Neural progenitor cell (in vitro differentiated cells): Measurements from ENCODE around the gene AIMP1. TPM values are rescaled to one million over a fixed set of nuclear protein-coding genes. Genes with fewer than 3 reads are reported as not detected.
"Not testable (repeated sequence)": the region's sequence is repeated elsewhere in the genome, so short reads cannot be mapped to it uniquely, and the experiment has no call there.

Source experiments
- DNase-seq: peaks from one replicate; pipeline ENCODE4 v3.0.0-alpha.2; 2016; ENCODE audit warnings: low spot score
- H2AFZ ChIP-seq: fragments of 200-600 bp; sonication (generic); replicated peaks from 2 replicates; pipeline ENCODE4 v1.6.1; 2016; ENCODE audit warnings: antibody characterized with exemption
- H3F3A ChIP-seq: fragments of 200-600 bp; sonication (generic); 2 replicates; pipeline ENCODE4 v1.6.1; 2016; ENCODE audit warnings: antibody characterized with exemption, low read depth
- H3K27ac ChIP-seq: fragments of 200-600 bp; sonication (generic); 2 replicates; pipeline ENCODE4 v1.5.1; 2016; ENCODE audit warnings: mild to moderate bottlenecking
- H3K27me3 ChIP-seq: fragments of 200-600 bp; sonication (generic); 2 replicates; pipeline ENCODE4 v1.6.1; 2016; ENCODE audit warnings: mild to moderate bottlenecking, moderate library complexity
- H3K36me3 ChIP-seq: fragments of 200-600 bp; sonication (generic); 2 replicates; pipeline ENCODE4 v1.5.1; 2016
- H3K4me1 ChIP-seq: fragments of 200-600 bp; sonication (generic); 2 replicates; pipeline ENCODE4 v1.6.1; 2016; ENCODE audit warnings: mixed run types
- H3K4me2 ChIP-seq: fragments of 200-600 bp; sonication (generic); 2 replicates; pipeline ENCODE4 v1.6.1; 2016
- H3K4me3 ChIP-seq: fragments of 200-600 bp; sonication (generic); 2 replicates; pipeline ENCODE4 v1.5.1; 2016
- H3K79me2 ChIP-seq: fragments of 200-600 bp; sonication (generic); 2 replicates; pipeline ENCODE4 v1.6.1; 2016; ENCODE audit warnings: low read depth
- H3K9ac ChIP-seq: fragments of 200-600 bp; sonication (generic); 2 replicates; pipeline ENCODE4 v1.6.1; 2016
- H3K9me3 ChIP-seq: fragments of 200-600 bp; sonication (generic); 2 replicates; pipeline ENCODE4 v1.5.1; 2016; ENCODE audit warnings: low read depth
- H4K20me1 ChIP-seq: fragments of 200-600 bp; sonication (generic); 2 replicates; pipeline ENCODE4 v1.6.1; 2016; ENCODE audit warnings: low read depth
- H3K27ac Mint-ChIP-seq: 3 replicates; pipeline ENCODE4 v1.8.0; 2021; ENCODE audit warnings: mixed read lengths
- H3K27me3 Mint-ChIP-seq: 2 replicates; pipeline ENCODE4 v1.8.0; 2022; ENCODE audit warnings: low read depth, mild to moderate bottlenecking, inconsistent platforms, moderate library complexity, mixed read lengths; ENCODE audit not compliant: insufficient read depth
- H3K36me3 Mint-ChIP-seq: 3 replicates; pipeline ENCODE4 v1.8.0; 2021; ENCODE audit warnings: mixed read lengths
- H3K4me1 Mint-ChIP-seq: 3 replicates; pipeline ENCODE4 v1.8.0; 2021; ENCODE audit warnings: mixed read lengths
- H3K4me3 Mint-ChIP-seq: 3 replicates; pipeline ENCODE4 v1.8.0; 2021; ENCODE audit warnings: mild to moderate bottlenecking, moderate library complexity, mixed read lengths
- H3K9me3 Mint-ChIP-seq: 3 replicates; pipeline ENCODE4 v1.8.0; 2020; ENCODE audit warnings: mixed read lengths
- EZH2 ChIP-seq: fragments of 200-600 bp; sonication (generic); IDR thresholded peaks from 2 replicates; pipeline ENCODE4 v1.6.1; 2017; ENCODE audit warnings: antibody characterized with exemption, mild to moderate bottlenecking, moderate library complexity
- EZH2phosphoT487 ChIP-seq: fragments of 200-600 bp; sonication (generic); IDR thresholded peaks from 2 replicates; pipeline ENCODE4 v1.6.1; 2017; ENCODE audit warnings: antibody characterized with exemption
- total RNA-seq: library from RNA; depleted of rRNA; stranded (reverse); fragments of >200 nt; gene quantifications from 2 replicates; pipeline ENCODE4 v1.2.3, GENCODE V29; 2015; ENCODE audit warnings: low replicate concordance
- TF ChIP-seq, protein P1 (sequence below): fragments of 200-600 bp; sonication (generic); IDR thresholded peaks from 2 replicates; pipeline ENCODE4 v1.5.1; 2017; ENCODE audit warnings: antibody characterized with exemption, mild to moderate bottlenecking

Gene AIMP1
- total RNA-seq, 1 donor from 2014 or later, result 64.2 TPM

DNA sequence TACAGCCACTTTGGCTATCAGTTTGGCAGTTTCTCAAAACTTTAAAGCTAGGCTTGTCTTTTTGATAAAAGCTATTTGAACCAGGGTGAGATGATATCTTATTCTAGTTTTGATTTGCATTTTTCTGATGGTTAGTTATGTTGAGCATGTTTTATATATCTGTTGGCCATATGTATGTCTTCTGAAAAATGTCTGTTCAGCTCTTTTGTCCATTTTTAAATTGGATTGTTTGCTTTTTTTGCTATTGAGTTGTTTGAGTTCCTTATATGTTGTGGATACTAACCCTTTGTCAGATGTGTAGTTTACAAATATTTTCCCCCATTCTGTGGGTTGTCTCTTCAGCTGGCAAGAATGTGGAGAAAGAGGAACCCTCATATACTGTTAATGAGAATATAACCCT, 63.8 kb downstream of the AIMP1 start:
- DNase-seq, result no peak
- Histone ChIP-seq H4K20me1 (no peaks in the 10 kb centered on the region), H3K79me2 (no peaks in the 10 kb centered on the region), H3K36me3 (no peaks in the 10 kb centered on the region), H3K27ac (no peak overlapping the region), H3K4me3 (no peak overlapping the region), H3K4me1 (no peaks in the 10 kb centered on the region), H3F3A (no peaks in the 10 kb centered on the region), H3K9me3 (no peaks in the 10 kb centered on the region), H3K27me3 (no peaks in the 10 kb centered on the region), H3K4me2 (no peak overlapping the region), H3K9ac (no peak overlapping the region), H2AFZ (no peak overlapping the region)
- Mint-ChIP-seq H3K9me3 (no peaks in the 10 kb centered on the region), H3K27me3 (peaks cover 2% of the 10 kb centered on the region), H3K27ac (no peak overlapping the region), H3K4me1 (no peaks in the 10 kb centered on the region), H3K4me3 (no peak overlapping the region), H3K36me3 (no peaks in the 10 kb centered on the region)
- TF ChIP-seq EZH2phosphoT487 (no peak), EZH2 (no peak)
- TF ChIP-seq, protein P1, sequence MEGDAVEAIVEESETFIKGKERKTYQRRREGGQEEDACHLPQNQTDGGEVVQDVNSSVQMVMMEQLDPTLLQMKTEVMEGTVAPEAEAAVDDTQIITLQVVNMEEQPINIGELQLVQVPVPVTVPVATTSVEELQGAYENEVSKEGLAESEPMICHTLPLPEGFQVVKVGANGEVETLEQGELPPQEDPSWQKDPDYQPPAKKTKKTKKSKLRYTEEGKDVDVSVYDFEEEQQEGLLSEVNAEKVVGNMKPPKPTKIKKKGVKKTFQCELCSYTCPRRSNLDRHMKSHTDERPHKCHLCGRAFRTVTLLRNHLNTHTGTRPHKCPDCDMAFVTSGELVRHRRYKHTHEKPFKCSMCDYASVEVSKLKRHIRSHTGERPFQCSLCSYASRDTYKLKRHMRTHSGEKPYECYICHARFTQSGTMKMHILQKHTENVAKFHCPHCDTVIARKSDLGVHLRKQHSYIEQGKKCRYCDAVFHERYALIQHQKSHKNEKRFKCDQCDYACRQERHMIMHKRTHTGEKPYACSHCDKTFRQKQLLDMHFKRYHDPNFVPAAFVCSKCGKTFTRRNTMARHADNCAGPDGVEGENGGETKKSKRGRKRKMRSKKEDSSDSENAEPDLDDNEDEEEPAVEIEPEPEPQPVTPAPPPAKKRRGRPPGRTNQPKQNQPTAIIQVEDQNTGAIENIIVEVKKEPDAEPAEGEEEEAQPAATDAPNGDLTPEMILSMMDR, result no peak

DNA sequence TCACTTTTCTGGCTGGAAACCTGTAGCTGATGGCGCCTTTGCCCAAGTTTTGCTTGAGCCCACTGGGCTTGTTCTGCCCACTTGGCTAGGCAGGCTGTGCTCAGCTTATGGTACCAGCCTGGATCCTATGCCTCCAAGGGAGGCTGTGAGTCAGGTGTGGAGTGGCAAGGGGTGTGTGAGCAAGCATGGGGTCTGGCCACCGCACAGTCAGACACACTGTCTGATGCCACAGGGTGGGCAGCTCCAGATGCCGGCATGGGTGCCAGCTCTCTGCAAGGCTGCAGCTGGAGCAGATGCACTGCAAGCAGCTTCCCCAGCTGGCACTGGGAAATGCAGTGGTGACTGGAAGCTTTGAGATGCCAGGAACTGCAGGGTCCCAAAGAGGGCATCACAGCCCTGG, 68.5 kb downstream of the AIMP1 start:
- Histone ChIP-seq H3K4me3 (no peak overlapping the region), H2AFZ (no peak overlapping the region), H3F3A (no peaks in the 10 kb centered on the region), H3K79me2 (no peaks in the 10 kb centered on the region), H3K27me3 (no peaks in the 10 kb centered on the region), H3K36me3 (no peaks in the 10 kb centered on the region), H3K9ac (no peak overlapping the region), H3K9me3 (no peaks in the 10 kb centered on the region), H3K27ac (no peak overlapping the region), H4K20me1 (no peaks in the 10 kb centered on the region), H3K4me2 (no peak overlapping the region), H3K4me1 (no peaks in the 10 kb centered on the region)
- Mint-ChIP-seq H3K4me1 (no peaks in the 10 kb centered on the region), H3K36me3 (no peaks in the 10 kb centered on the region), H3K9me3 (no peaks in the 10 kb centered on the region), H3K27ac (no peak overlapping the region), H3K4me3 (no peak overlapping the region), H3K27me3 (peaks cover 2% of the 10 kb centered on the region)
- TF ChIP-seq, protein P1, result no peak
- TF ChIP-seq EZH2phosphoT487 (no peak), EZH2 (no peak)
- DNase-seq, result no peak

DNA sequence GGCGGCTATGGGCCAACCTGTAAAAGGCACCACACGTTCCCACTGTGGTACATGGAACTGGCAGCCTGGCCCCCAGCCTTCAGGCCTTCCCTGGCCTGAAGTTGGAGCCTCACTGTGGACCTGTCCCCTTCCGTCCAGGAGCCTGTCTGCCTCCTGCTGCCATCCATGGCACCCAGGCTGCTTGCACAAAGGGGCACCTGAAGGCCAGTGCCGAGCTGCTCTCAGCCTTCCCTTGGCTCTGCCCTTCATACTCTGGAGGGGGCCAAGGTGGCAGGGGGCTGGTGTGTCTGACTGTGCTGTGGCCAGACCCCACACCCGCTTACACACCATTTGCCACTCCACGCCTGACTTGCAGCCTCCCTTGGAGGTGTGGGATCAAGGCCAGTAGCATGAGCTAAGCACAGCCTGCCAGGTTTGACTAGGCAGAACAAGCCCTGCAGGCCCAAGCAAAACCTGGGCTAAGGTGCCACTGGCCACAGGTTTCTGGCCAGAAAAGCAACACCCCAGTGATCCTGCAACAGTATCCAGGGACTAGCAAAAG, 69.6 kb downstream of the AIMP1 start:
- no peaks in the 10 kb centered on the region for H3K36me3 ChIP-seq
- H3K79me2 ChIP-seq, result no peaks in the 10 kb centered on the region
- H3K4me3 ChIP-seq, result no peak overlapping the region
- H3K4me3 Mint-ChIP-seq, result no peak overlapping the region
- H2AFZ ChIP-seq, result no peak overlapping the region
- H3K27ac ChIP-seq, result no peak overlapping the region
- H3K27me3 Mint-ChIP-seq, result peaks cover 2% of the 10 kb centered on the region
- no peaks in the 10 kb centered on the region for H3K4me1 Mint-ChIP-seq
- H3K4me1 ChIP-seq, result no peaks in the 10 kb centered on the region
- TF ChIP-seq EZH2, result no peak
- no peak for DNase-seq
- no peaks in the 10 kb centered on the region for H3K36me3 Mint-ChIP-seq
- no peaks in the 10 kb centered on the region for H4K20me1 ChIP-seq
- no peaks in the 10 kb centered on the region for H3K9me3 ChIP-seq
- no peak overlapping the region for H3K4me2 ChIP-seq
- no peaks in the 10 kb centered on the region for H3K9me3 Mint-ChIP-seq
- no peaks in the 10 kb centered on the region for H3K27me3 ChIP-seq
- H3K9ac ChIP-seq, result no peak overlapping the region
- no peaks in the 10 kb centered on the region for H3F3A ChIP-seq
- no peak overlapping the region for H3K27ac Mint-ChIP-seq

DNA sequence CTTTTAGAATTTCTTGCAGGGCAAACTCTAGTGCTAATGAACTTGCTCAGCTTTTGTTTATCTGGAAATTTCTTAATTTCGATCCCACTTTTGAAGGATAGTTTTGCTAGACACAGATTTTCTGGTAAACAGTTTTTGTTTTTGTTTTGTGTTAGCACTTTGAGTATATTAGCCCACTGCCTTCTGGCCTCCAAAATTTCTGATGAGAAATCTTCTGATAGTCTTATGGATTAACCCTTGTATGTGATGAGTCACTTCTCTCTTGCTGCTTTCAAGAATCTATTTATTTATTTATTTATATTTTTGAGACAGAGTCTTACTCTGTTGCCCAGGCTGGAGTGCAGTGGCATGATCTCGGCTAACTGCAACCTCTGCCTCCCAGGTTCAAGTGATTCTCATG, 79.2 kb downstream of the AIMP1 start:
- Histone ChIP-seq H3K4me3 (no peak overlapping the region), H3K9ac (no peak overlapping the region), H3K4me2 (no peak overlapping the region), H4K20me1 (no peaks in the 10 kb centered on the region), H3K4me1 (no peaks in the 10 kb centered on the region), H3K9me3 (no peaks in the 10 kb centered on the region), H3F3A (no peaks in the 10 kb centered on the region), H3K27me3 (no peaks in the 10 kb centered on the region), H3K27ac (no peak overlapping the region), H3K36me3 (no peaks in the 10 kb centered on the region), H3K79me2 (no peaks in the 10 kb centered on the region), H2AFZ (no peak overlapping the region)
- Mint-ChIP-seq H3K27me3 (peaks cover 2% of the 10 kb centered on the region), H3K4me3 (no peak overlapping the region), H3K4me1 (no peaks in the 10 kb centered on the region), H3K9me3 (peaks cover 21% of the 10 kb centered on the region), H3K27ac (no peak overlapping the region), H3K36me3 (no peaks in the 10 kb centered on the region)
- no peak for DNase-seq
- TF ChIP-seq EZH2 (no peak), EZH2phosphoT487 (no peak)
- TF ChIP-seq, protein P1, result no peak

DNA sequence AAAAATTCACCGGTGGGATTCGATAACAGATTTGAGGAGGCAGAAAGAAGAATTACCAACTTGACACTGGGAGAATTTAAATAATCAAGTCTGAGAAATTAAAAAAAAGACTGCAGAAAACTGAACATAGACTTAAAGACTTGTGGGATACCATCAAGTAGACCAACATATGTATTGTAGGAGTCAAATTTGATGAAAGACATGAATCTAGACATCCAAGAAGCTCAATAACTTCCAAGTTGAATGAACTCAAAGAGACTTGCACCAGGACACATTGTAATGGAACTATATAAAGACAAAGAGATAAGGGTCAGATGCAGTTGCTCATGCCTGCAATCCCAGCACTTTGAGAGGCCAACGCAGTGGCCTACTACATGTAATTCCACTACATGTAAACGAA, 82.5 kb downstream of the AIMP1 start:
- not testable (repeated sequence) for H3K27me3 ChIP-seq, H3K9ac ChIP-seq, H3K4me1 Mint-ChIP-seq, H3K27me3 Mint-ChIP-seq, H3F3A ChIP-seq, H3K4me3 ChIP-seq, H3K9me3 ChIP-seq, H3K36me3 Mint-ChIP-seq, H3K27ac ChIP-seq, H3K27ac Mint-ChIP-seq, DNase-seq, H3K36me3 ChIP-seq, H3K4me2 ChIP-seq, H4K20me1 ChIP-seq, H3K4me3 Mint-ChIP-seq, H3K4me1 ChIP-seq, H3K79me2 ChIP-seq, H2AFZ ChIP-seq
- peaks cover 21% of the 10 kb centered on the region for H3K9me3 Mint-ChIP-seq
